AG09319 (cell line): ENCODE results near the gene PIP5K1B.

Experiments used
- DNase-seq: peaks from one replicate; pipeline ENCODE4 v3.0.0-alpha.2; 2010; ENCODE audit warnings: low read depth; ENCODE audit errors: extremely low read depth
- TF ChIP-seq, protein P1 (sequence below): IDR thresholded peaks from 2 replicates; pipeline ENCODE4 v1.5.1; 2011; ENCODE audit warnings: low read depth, mild to moderate bottlenecking, inconsistent platforms, low read length, moderate library complexity

The PIP5K1B gene

DNA sequence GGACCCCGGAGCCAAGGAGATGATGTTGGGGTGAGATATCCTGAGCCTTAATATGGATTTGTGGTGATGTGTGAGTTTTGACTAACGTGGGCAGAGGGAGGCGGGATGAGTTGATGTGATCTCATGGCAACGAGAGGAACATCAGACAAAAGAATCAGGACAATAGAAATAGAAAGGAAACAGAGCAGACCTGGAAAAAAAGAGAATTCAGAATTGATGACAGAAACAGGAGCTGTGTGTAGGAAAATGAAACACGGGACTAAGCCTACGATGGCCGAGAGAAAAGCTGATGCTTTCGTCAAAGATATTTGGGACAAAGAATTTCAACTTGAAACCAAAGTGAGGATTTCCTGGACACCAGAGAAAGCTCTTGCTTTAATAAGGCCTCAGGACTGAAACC is 298.0 kb downstream of the PIP5K1B start:
- TF ChIP-seq, protein P1, sequence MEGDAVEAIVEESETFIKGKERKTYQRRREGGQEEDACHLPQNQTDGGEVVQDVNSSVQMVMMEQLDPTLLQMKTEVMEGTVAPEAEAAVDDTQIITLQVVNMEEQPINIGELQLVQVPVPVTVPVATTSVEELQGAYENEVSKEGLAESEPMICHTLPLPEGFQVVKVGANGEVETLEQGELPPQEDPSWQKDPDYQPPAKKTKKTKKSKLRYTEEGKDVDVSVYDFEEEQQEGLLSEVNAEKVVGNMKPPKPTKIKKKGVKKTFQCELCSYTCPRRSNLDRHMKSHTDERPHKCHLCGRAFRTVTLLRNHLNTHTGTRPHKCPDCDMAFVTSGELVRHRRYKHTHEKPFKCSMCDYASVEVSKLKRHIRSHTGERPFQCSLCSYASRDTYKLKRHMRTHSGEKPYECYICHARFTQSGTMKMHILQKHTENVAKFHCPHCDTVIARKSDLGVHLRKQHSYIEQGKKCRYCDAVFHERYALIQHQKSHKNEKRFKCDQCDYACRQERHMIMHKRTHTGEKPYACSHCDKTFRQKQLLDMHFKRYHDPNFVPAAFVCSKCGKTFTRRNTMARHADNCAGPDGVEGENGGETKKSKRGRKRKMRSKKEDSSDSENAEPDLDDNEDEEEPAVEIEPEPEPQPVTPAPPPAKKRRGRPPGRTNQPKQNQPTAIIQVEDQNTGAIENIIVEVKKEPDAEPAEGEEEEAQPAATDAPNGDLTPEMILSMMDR = no peak
- no peak for DNase-seq

DNA sequence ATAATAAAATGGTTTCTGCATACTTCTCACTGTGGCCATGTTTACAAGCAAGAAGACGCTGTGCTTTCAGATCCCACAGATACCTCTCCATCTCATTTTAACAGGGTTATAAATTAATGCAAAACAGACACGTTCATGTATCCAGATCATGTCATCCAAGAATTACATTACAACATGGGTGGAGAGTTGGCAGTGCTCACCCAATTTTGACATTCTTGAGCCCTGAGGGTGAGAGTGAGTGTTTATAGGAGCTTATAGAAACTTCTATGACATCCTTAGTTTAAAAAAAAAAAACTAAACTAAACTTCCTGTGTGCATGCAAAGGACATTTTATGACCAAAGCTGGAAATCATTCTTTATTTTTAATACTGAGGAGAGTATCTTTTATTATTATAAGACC is 299.8 kb downstream of the PIP5K1B start:
- TF ChIP-seq, protein P1 = no peak
- no peak for DNase-seq

DNA sequence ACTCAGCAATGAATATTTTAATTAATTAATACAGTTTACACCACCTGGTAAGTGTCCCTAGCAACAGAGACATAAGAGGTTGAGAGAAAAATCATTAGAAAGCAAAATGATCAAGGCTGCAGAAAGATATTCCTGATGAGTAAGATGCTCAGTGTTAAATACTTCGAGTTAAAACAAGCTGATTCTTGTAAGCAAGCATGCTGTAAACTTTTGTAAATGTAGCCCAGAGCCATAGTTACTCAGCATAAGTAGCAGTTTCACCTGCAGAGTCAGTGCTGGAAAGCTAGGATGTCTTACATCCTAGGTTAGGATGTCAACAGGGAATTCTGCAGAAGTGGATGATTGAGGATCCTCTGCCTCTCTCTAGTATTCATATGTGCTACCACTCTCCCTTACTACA is 304.7 kb downstream of the PIP5K1B start:
- no peak for DNase-seq
- TF ChIP-seq, protein P1 = no peak

DNA sequence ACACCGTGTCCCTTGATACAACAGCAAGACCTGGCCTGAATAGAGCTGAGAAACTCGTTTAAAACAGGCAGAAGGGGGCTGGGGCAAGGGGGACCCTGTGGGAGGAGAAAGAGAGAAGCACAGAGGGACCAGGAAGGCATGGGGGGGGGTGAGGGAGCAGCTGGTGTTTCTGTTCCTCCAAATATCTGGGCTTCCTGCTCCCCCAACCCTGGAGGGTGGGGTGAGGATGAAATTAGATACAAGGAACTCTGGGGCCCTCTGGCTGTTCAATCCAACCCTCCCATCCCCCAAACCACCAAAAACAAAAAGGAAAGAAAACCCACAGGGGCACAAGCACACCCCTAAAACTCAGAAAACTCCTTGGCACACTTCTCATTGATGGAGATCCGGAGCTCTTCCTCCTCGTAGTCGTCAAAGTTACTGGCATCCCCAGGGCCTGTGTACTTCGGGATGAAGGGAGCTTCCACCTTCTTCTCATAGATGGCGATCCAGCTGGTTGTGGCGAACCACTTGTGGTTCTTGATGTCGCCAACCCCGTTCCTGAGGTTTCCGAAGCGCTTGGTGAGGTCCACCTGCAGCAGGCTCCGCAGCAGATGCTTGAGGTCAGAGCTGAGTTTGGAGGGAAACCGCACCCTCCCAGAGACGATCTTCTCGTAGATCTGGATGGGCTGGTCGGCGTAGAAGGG is 307.8 kb downstream of the PIP5K1B start:
- no peak for DNase-seq

DNA sequence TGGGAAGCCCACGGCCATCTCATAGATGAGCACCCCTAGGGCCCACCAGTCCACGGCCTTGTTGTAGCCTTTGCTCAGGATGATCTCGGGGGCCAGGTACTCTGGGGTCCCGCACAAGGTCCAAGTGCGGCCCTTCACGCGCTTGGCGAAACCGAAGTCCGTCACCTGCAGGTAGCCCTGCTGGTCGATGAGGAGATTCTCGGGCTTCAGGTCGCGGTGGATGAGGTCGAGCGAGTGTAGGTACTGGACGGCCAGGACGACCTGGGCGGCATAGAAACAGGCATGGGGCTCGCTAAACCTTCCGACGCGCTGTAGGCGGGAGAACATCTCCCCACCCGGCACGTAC is 308.3 kb downstream of the PIP5K1B start:
- TF ChIP-seq, protein P1 = no peak

More for the DNA sequence above, 307.8 kb downstream of the PIP5K1B start:
- TF ChIP-seq, protein P1 = no peak

DNA sequence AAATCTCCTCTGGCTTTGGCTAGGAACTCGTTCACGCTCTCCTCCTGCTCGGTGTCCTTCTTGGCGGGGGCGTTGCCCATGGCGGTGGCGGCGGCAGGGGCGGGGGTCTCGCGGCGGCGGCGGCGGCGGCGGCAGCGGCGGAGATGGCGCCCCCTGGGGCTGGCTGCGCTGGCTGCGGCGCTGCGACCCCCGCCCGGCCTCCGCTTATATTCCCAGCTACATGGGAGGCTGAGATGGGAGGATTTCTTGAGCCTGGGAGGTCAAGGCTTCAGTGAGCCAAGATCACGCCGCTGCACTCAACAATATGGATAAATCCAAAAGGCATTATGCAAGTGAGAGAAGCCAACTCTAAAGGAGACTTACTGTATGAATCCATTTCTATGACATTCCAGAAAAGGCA is 309.0 kb downstream of the PIP5K1B start, which contains the start of gene PRKACG:
TSS of gene PRKACG (minus strand) at position 101 of the 400 bp plus-strand sequence. CDS start at position 80, 21 bp downstream.
- TF ChIP-seq, protein P1 = no peak
- DNase-seq = no peak

More for the DNA sequence above, 308.3 kb downstream of the PIP5K1B start:
- DNase-seq = no peak

DNA sequence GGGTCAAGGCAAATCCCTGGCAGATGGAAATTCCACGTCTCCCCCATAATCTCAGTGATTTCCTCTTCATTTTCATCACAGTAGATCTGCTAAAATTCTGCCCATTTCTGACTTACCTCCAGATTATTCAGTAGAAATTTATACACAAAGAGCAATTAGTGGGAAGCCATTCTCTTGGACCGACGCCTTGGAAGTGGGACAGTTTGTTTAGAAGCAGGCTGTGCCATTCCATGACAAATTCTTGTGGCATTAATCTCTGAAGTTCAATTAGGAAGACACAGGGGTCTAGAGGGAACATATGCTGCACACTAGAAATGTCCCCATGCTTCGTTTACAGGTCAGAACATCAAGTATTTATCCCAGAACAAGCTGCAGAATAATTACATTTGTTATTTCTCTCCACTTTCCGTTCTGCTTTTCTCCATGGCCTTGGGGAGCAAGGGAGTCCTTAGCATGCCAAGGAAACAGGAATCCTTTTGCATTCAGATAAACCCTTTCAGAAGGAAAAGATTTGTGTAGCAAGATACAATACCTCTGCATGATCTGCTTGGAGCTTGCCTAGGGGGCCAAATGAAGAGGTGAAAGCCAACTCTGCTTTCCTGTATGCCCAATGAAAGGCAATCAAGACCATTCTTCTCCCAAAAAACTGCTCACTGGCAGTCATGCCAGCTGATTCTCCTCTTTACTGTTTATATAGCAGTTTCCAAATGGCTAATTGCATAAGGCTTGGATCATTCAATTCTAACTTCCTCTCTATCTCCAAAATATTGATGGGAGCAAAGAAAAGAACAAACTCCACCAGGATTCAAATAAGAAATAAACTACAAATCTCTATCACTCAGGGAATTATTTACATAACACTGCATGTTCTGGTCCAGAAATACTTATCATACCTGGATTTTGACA is 311.4 kb downstream of the PIP5K1B start:
- TF ChIP-seq, protein P1 = no peak
- DNase-seq = no peak
